HG03139 (cell line): ENCODE data around the gene TRMT2A.

Experiments
- ATAC-seq: cut with Tn5 transposase; IDR thresholded peaks from one replicate; pipeline ENCODE4 v1.9.1; 2021; ENCODE audit not compliant: unreplicated experiment

The TRMT2A gene

GRCh38 chr22:20065896-20066616 lies 51.0 kb downstream of the TRMT2A start:
- ATAC-seq = no peak

DNA sequence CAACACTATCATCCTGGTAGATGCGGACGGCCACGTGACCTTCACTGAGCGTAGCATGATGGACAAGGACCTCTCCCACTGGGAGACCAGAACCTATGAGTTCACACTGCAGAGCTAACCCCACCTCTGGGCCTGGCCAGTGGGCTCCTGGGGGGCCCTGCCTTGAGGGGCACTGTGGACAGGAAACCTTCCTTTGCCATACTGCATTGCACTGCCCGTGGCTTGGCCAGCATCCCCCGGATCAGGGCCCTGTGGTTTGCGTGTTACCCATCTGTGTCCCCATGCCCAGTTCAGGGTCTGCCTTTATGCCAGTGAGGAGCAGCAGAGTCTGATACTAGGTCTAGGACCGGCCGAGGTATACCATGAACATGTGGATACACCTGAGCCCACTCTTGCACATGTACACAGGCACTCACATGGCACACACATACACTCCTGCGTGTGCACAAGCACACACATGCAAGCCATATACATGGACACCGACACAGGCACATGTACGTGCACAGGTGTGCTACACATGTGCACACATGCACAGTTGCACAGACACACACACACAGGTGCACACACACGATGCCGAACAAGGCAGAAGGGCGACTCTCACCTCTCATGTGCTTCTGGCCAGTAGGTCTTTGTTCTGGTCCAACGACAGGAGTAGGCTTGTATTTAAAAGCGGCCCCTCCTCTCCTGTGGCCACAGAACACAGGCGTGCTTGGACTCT lies 52.3 kb downstream of the TRMT2A start:
- no peak for ATAC-seq

DNA sequence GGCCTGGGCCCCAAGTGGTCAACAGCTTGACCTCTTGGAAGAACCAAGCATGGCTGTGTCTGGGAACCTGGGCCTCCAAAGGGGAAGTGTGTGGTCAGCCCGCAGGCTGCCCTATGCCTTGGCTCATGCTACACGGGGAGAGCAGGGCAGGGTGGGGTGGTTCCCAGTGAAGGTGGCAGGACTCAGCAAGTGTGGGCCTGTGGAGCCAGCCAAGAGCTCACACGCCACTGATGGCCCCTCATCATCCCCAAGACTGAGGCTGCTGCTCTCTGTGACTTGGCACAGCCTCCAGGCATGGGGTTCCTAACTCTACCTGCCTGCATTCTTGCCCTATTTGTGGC lies 52.9 kb downstream of the TRMT2A start:
- ATAC-seq = no peak

- ATAC-seq = no peak
Measured at GRCh38 chr22:20063271-20064139, 53.5 kb downstream of the TRMT2A start.

DNA sequence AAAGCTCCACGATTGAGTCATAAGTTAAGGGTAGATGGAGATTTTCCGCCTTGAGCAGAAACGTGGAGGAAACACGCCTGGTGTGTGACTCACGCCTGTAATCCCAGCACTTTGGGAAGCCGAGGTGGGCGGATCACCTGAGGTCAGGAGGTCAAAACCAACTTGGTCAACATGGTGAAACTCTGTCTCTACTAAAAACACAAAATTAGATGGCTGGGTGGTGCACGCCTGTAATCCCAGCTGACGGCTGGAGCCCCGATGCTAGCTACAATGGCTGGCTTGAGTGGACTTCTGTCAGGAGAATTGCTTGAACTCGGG lies 54.3 kb downstream of the TRMT2A start:
- ATAC-seq = no peak

DNA sequence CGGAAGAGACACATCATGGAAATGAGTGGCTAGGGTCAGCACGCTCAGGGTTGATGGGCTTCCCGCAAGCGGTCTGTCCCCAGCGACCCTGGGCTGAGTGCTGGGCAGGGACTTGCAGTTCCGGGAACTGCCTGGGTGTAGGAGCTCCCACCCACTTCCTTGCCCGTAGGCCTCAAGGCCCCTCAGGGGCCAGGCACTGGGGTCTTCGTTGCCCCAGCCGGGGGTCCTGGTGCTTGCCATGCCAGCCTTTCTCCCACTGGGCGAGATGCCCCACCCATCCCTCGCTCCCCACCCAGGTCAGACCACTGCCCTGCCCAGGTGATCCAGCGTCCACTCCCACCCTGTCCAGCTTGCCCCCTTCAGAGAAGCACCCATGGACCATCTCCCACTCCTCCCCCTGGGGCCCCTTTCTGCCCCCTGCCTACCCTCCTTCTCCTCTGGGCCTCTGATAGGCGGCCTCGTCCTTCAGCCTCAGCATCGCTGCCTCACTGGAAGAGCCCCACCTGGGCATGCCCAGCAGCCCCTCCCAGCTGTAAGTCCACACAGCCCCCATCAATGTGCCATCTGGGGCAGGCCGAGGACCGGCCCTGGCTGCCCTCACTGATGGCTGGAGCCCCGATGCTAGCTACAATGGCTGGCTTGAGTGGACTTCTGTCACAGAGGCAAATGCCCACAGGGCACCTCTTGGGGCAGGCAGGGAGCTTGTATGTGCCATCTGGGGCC lies 54.8 kb downstream of the TRMT2A start:
- ATAC-seq = no peak
